Measurements from ENCODE around the gene HELZ2.

DNA sequence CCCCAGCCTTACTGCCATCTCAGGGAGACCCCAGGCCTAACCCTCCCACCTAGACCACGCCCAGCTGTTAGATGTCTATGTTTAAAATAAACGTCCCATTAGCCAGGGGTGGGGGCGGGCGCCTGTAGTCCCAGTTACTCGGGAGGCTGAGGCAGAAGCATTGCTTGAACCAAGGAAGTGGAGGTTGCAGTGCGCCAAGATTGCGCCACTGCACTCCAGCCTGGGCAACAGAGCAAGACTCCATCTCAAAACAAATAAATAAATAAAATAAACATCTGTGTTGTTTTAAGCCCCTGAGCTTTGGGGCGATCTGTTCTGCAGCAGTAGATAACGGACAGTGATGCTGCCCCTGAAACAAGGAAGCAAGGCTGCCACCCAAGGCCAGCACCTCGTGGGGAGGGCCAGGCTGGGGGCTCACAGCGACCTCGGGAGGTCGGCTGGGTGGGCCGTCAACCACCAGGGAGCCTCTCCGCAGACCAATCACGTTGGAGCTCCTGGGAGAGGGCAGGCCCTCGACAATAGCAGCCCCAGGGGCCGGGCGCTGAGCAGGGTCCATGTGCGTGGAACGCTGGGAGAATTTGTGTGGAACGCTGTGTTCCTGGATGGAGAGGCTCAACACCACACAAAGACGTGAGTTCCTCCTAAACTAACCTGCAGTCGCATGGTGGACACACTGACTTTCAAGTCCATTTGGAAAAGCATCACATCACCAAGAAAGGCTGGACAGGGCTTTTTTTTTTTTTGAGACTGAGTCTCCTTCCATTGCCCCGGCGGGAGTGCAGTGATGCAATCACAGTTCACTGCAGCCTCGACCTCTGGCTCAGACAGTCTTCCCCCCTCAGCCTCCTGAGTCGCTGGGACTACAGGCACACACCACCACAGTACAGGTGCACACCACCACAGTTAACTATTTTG is 1.0 kb upstream of the HELZ2 start:
- TF ChIP-seq POLR2A (IDR thresholded peaks at IDR 0.05) = no peak
- TF ChIP-seq, protein P1, sequence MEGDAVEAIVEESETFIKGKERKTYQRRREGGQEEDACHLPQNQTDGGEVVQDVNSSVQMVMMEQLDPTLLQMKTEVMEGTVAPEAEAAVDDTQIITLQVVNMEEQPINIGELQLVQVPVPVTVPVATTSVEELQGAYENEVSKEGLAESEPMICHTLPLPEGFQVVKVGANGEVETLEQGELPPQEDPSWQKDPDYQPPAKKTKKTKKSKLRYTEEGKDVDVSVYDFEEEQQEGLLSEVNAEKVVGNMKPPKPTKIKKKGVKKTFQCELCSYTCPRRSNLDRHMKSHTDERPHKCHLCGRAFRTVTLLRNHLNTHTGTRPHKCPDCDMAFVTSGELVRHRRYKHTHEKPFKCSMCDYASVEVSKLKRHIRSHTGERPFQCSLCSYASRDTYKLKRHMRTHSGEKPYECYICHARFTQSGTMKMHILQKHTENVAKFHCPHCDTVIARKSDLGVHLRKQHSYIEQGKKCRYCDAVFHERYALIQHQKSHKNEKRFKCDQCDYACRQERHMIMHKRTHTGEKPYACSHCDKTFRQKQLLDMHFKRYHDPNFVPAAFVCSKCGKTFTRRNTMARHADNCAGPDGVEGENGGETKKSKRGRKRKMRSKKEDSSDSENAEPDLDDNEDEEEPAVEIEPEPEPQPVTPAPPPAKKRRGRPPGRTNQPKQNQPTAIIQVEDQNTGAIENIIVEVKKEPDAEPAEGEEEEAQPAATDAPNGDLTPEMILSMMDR (IDR thresholded peaks at IDR 0.05) = no peak
